Liver (tissue), 3 donors: Measurements from ENCODE around the gene FGG.

Source experiments
- EGR1 ChIP-seq, 2 donors: IDR thresholded peaks; 2 replicates each; pipeline ENCODE4 v1.6.1; 2016 to 2018; ENCODE audit warnings: antibody characterized with exemption in 2 of 2, low read depth in 2 of 2
- FOXA2 ChIP-seq: IDR thresholded peaks from 2 replicates; pipeline ENCODE4 v1.6.1; 2016; ENCODE audit warnings: antibody characterized with exemption
- GABPA ChIP-seq, 2 donors: IDR thresholded peaks in 1 of 2; conservative IDR thresholded peaks in 1 of 2; 2 replicates each; pipeline ENCODE4 v1.6.1; 2016; ENCODE audit warnings: antibody characterized with exemption in 2 of 2, mild to moderate bottlenecking in 1 of 2, moderate library complexity in 1 of 2
- HNF4A ChIP-seq, 2 donors: conservative IDR thresholded peaks; 2 replicates each; pipeline ENCODE4 v1.6.1; 2016; ENCODE audit warnings: antibody characterized with exemption in 2 of 2, mild to moderate bottlenecking in 2 of 2
- JUND ChIP-seq, 2 donors: IDR thresholded peaks; 2 replicates each; pipeline ENCODE4 v1.6.1; 2016; ENCODE audit warnings: antibody characterized with exemption in 2 of 2
- RAD21 ChIP-seq, 2 donors: IDR thresholded peaks; 2 replicates each; pipeline ENCODE4 v1.6.1; 2016; ENCODE audit warnings: antibody characterized with exemption in 2 of 2, mild to moderate bottlenecking in 2 of 2
- SP1 ChIP-seq: IDR thresholded peaks from 2 replicates; pipeline ENCODE4 v1.6.1; 2018; ENCODE audit warnings: antibody characterized with exemption, mild to moderate bottlenecking
- TAF1 ChIP-seq: conservative IDR thresholded peaks from 2 replicates; pipeline ENCODE4 v1.6.1; 2016; ENCODE audit warnings: antibody characterized with exemption, mild to moderate bottlenecking
- YY1 ChIP-seq: IDR thresholded peaks from 2 replicates; pipeline ENCODE4 v1.6.1; 2016; ENCODE audit warnings: antibody characterized with exemption, mild to moderate bottlenecking
- TF ChIP-seq, protein P1 (sequence below): fragments of 150-350 bp; IDR thresholded peaks from 2 replicates; pipeline ENCODE4 v1.5.1; 2017; ENCODE audit warnings: improper control_type of control experiment, low read depth, low read length; ENCODE audit not compliant: missing input control
- TF ChIP-seq, protein P2 (sequence below): IDR thresholded peaks from 2 replicates; pipeline ENCODE4 v1.6.1; 2016; ENCODE audit warnings: antibody characterized with exemption
- TF ChIP-seq, protein P3 (sequence below): IDR thresholded peaks from 2 replicates; pipeline ENCODE4 v1.6.1; 2016; ENCODE audit warnings: antibody characterized with exemption, mild to moderate bottlenecking
- TF ChIP-seq, protein P4 (sequence below): IDR thresholded peaks from 2 replicates; pipeline ENCODE4 v1.6.1; 2016; ENCODE audit warnings: antibody characterized with exemption
- donor health status: healthy.
- donor health status: healthy.

DNA sequence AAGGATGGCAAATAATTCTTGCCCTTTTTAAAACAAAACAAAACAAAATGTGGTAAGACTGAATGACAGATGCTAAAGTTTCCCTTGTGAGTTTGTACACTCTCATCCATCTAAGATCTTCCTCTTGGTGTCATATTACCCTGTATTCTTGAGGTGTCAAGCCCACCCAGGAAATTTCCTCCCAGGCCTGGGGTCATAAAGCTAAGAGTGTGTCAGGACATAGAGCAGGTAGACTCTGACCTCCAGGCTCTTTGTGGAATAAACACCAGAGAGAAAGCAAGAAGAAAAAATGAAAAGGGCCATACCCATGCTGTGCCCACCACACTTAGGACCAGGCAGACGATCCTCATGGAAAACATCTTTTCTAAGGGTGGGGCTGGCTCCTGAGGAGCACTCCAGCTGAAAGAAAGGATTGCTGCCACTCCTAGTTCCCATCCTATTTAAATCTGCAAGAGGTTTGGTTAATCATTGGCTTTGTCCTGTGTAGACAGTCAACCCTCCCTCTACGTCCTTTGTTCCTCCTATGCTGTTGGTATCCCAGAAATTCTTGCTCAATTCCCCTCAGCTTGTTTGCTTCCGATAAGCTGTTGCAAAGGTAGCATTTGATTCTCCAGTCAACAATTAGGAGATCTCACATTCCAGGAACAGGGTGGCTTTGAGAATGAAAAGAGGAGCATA is 22.0 kb downstream of the FGG start, which contains the start of gene FGA:
- TF ChIP-seq, protein P1, sequence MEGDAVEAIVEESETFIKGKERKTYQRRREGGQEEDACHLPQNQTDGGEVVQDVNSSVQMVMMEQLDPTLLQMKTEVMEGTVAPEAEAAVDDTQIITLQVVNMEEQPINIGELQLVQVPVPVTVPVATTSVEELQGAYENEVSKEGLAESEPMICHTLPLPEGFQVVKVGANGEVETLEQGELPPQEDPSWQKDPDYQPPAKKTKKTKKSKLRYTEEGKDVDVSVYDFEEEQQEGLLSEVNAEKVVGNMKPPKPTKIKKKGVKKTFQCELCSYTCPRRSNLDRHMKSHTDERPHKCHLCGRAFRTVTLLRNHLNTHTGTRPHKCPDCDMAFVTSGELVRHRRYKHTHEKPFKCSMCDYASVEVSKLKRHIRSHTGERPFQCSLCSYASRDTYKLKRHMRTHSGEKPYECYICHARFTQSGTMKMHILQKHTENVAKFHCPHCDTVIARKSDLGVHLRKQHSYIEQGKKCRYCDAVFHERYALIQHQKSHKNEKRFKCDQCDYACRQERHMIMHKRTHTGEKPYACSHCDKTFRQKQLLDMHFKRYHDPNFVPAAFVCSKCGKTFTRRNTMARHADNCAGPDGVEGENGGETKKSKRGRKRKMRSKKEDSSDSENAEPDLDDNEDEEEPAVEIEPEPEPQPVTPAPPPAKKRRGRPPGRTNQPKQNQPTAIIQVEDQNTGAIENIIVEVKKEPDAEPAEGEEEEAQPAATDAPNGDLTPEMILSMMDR = no peak
- peak in 1 of 2 donors; percentile 27 for TF ChIP-seq EGR1 (IDR thresholded peaks at IDR 0.05; ENCODE audit: low read depth in 2 of 2)
- TF ChIP-seq RAD21 (IDR thresholded peaks at IDR 0.05) = peak; percentile 38 to 51
- TF ChIP-seq, protein P2, sequence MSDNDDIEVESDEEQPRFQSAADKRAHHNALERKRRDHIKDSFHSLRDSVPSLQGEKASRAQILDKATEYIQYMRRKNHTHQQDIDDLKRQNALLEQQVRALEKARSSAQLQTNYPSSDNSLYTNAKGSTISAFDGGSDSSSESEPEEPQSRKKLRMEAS = peak; percentile 88
- TF ChIP-seq, protein P3, sequence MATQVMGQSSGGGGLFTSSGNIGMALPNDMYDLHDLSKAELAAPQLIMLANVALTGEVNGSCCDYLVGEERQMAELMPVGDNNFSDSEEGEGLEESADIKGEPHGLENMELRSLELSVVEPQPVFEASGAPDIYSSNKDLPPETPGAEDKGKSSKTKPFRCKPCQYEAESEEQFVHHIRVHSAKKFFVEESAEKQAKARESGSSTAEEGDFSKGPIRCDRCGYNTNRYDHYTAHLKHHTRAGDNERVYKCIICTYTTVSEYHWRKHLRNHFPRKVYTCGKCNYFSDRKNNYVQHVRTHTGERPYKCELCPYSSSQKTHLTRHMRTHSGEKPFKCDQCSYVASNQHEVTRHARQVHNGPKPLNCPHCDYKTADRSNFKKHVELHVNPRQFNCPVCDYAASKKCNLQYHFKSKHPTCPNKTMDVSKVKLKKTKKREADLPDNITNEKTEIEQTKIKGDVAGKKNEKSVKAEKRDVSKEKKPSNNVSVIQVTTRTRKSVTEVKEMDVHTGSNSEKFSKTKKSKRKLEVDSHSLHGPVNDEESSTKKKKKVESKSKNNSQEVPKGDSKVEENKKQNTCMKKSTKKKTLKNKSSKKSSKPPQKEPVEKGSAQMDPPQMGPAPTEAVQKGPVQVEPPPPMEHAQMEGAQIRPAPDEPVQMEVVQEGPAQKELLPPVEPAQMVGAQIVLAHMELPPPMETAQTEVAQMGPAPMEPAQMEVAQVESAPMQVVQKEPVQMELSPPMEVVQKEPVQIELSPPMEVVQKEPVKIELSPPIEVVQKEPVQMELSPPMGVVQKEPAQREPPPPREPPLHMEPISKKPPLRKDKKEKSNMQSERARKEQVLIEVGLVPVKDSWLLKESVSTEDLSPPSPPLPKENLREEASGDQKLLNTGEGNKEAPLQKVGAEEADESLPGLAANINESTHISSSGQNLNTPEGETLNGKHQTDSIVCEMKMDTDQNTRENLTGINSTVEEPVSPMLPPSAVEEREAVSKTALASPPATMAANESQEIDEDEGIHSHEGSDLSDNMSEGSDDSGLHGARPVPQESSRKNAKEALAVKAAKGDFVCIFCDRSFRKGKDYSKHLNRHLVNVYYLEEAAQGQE = peak; percentile 92
- TF ChIP-seq HNF4A (conservative IDR thresholded peaks at IDR 0.05) = peak; percentile 79 to 89
- peak; percentile 86 for TF ChIP-seq YY1
- TF ChIP-seq SP1 = peak; percentile 96
- TF ChIP-seq GABPA (IDR thresholded peaks at IDR 0.05 in 1 of 2, conservative IDR thresholded peaks at IDR 0.05 in 1 of 2) = peak in 1 of 2 donors; percentile 48
- peak; percentile 98 for TF ChIP-seq TAF1
- TF ChIP-seq FOXA2 = peak; percentile 89
- TF ChIP-seq JUND (IDR thresholded peaks at IDR 0.05) = peak; percentile 75 to 90
- TF ChIP-seq, protein P4, sequence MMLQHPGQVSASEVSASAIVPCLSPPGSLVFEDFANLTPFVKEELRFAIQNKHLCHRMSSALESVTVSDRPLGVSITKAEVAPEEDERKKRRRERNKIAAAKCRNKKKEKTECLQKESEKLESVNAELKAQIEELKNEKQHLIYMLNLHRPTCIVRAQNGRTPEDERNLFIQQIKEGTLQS = peak; percentile 43
